Calu3 (cell line): ENCODE results near the gene GABRR1. TPM values are rescaled to one million over a fixed set of nuclear protein-coding genes. Genes with fewer than 3 reads are reported as not detected.

Experiments
- BruUV-seq: library from RNA; stranded (reverse); fragments of 400-500 nt; replicated peaks from 2 replicates; lab custom pipeline; 2021; lab: Mats Ljungman, UMichigan
- CTCF ChIA-PET: fragments of 300-600 bp; sonication (Branson Sonifier 250); formaldehyde crosslinking; loops from one replicate; lab custom pipeline; 2022; ENCODE audit warnings: antibody characterized with exemption; lab: Charles Lee
- DNase-seq: peaks from one replicate; pipeline ENCODE4 v3.0.0; 2022
- H3K27ac Mint-ChIP-seq: one replicate; pipeline ENCODE4 v1.8.0; 2022; ENCODE audit warnings: mixed read lengths; ENCODE audit not compliant: unreplicated experiment
- H3K27me3 Mint-ChIP-seq: one replicate; pipeline ENCODE4 v1.8.0; 2022; ENCODE audit warnings: mixed read lengths; ENCODE audit not compliant: unreplicated experiment
- H3K36me3 Mint-ChIP-seq: one replicate; pipeline ENCODE4 v1.8.0; 2022; ENCODE audit warnings: mild to moderate bottlenecking, moderate library complexity, mixed read lengths; ENCODE audit not compliant: insufficient read depth, unreplicated experiment
- H3K4me1 Mint-ChIP-seq: one replicate; pipeline ENCODE4 v1.8.0; 2022; ENCODE audit warnings: mild to moderate bottlenecking, low read depth, mixed read lengths; ENCODE audit not compliant: unreplicated experiment
- H3K4me3 Mint-ChIP-seq: one replicate; pipeline ENCODE4 v1.8.0; 2022; ENCODE audit warnings: mild to moderate bottlenecking, low read depth, moderate library complexity, mixed read lengths; ENCODE audit not compliant: unreplicated experiment
- H3K9me3 Mint-ChIP-seq: one replicate; pipeline ENCODE4 v1.8.0; 2022; ENCODE audit warnings: low read depth, mixed read lengths; ENCODE audit not compliant: unreplicated experiment
- intact Hi-C: fragments of 100-400 bp; cut with micrococcal nuclease; formaldehyde crosslinking; loops from one replicate; pipeline ENCODE4 v1.10.0; 2022; ENCODE audit not compliant: unreplicated experiment
- total RNA-seq: library from RNA; stranded (reverse); gene quantifications from 2 replicates; pipeline ENCODE4 v1.2.3, GENCODE V29; 2022
- TF ChIP-seq, protein P1 (sequence below): fragments of 200-600 bp; IDR thresholded peaks from one replicate; pipeline ENCODE4 v1.8.0; 2022; ENCODE audit warnings: antibody characterized with exemption; ENCODE audit not compliant: unreplicated experiment

The GABRR1 gene
- total RNA-seq, 1 experiment from 2014 or later, result not detected

DNA sequence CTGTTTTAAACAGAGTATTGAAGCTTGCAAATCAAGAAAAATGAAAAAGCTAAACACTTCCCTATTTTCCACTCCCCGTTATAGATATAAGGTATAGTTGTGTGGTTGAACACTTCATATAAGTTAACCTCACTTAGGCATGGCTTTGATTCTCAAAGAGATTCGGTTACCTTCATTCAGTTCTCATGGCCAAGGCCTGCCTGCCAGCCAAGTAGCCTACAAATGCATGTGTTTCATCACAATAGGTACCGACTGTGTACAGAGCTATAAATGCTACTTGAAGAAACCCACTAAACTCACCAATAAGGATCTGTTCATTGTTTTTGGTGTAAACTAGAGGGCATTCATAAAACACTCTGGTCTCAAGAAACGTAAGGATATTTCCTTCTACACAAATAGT is 43.5 kb downstream of the GABRR1 start:
- H3K4me3 Mint-ChIP-seq, result no peak overlapping the region
- DNase-seq, result no peak
- H3K4me1 Mint-ChIP-seq, result no peaks in the 10 kb centered on the region
- H3K36me3 Mint-ChIP-seq, result no peaks in the 10 kb centered on the region
- H3K27ac Mint-ChIP-seq, result no peak overlapping the region
- H3K27me3 Mint-ChIP-seq, result no peaks in the 10 kb centered on the region
- CTCF ChIA-PET, result no interaction called here
- no peaks in the 10 kb centered on the region for H3K9me3 Mint-ChIP-seq
- no TSS peak for BruUV-seq
- intact Hi-C loops, result no loop called here
- TF ChIP-seq, protein P1, sequence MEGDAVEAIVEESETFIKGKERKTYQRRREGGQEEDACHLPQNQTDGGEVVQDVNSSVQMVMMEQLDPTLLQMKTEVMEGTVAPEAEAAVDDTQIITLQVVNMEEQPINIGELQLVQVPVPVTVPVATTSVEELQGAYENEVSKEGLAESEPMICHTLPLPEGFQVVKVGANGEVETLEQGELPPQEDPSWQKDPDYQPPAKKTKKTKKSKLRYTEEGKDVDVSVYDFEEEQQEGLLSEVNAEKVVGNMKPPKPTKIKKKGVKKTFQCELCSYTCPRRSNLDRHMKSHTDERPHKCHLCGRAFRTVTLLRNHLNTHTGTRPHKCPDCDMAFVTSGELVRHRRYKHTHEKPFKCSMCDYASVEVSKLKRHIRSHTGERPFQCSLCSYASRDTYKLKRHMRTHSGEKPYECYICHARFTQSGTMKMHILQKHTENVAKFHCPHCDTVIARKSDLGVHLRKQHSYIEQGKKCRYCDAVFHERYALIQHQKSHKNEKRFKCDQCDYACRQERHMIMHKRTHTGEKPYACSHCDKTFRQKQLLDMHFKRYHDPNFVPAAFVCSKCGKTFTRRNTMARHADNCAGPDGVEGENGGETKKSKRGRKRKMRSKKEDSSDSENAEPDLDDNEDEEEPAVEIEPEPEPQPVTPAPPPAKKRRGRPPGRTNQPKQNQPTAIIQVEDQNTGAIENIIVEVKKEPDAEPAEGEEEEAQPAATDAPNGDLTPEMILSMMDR, result no peak

DNA sequence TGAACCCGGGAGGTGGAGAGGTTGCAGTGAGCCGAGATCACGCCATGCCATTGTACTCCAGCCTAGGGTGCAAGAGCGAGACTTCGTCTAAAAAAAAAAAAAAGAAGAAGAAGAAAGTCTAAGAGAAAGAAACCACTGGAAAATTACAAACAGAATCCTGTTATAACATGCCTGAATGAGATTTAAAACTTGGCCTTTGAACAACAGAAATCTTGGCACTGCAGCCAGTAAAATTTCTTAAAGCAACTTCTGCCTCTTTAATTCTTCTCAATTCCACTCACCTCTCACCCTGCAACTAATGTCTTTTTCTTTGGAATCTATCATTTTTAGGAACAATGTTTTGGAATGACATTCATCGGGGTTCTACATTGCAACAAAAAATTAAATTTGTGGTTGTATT is 45.0 kb downstream of the GABRR1 start:
- intact Hi-C loops, result no loop called here
- CTCF ChIA-PET, result no interaction called here
- Mint-ChIP-seq H3K4me1 (no peaks in the 10 kb centered on the region), H3K27me3 (no peaks in the 10 kb centered on the region), H3K4me3 (no peak overlapping the region), H3K27ac (no peak overlapping the region), H3K36me3 (no peaks in the 10 kb centered on the region), H3K9me3 (no peaks in the 10 kb centered on the region)
- BruUV-seq, result no TSS peak
- no peak for DNase-seq
- TF ChIP-seq, protein P1, result no peak

DNA sequence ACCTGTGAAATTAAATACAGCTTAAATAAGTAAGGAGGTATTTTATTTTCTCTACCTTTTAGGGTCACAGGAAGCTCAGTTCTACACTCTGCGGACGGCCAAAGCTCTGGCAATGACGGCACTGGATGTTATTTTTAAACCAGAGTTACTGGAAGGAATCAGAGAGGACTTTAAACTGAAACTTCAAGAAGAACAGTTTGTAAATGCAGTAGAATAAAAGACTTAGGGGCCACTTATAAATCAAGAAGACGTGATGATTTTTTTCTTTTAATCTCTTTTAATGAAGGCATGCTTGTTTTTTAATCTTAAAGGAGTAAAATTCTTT is 55.1 kb downstream of the GABRR1 start:
- TF ChIP-seq, protein P1, result no peak
- no TSS peak for BruUV-seq
- Mint-ChIP-seq H3K27ac (no peak overlapping the region), H3K4me3 (no peak overlapping the region), H3K9me3 (no peaks in the 10 kb centered on the region), H3K36me3 (peaks cover 9% of the 10 kb centered on the region), H3K27me3 (no peaks in the 10 kb centered on the region), H3K4me1 (no peaks in the 10 kb centered on the region)
- intact Hi-C loops, result no loop called here
- CTCF ChIA-PET, result interaction anchor here (0.6 kb wide), 1 partner anchor 153 kb away, joined by 3 read pairs; no protein-coding TSS in a partner anchor
- DNase-seq, result no peak

DNA sequence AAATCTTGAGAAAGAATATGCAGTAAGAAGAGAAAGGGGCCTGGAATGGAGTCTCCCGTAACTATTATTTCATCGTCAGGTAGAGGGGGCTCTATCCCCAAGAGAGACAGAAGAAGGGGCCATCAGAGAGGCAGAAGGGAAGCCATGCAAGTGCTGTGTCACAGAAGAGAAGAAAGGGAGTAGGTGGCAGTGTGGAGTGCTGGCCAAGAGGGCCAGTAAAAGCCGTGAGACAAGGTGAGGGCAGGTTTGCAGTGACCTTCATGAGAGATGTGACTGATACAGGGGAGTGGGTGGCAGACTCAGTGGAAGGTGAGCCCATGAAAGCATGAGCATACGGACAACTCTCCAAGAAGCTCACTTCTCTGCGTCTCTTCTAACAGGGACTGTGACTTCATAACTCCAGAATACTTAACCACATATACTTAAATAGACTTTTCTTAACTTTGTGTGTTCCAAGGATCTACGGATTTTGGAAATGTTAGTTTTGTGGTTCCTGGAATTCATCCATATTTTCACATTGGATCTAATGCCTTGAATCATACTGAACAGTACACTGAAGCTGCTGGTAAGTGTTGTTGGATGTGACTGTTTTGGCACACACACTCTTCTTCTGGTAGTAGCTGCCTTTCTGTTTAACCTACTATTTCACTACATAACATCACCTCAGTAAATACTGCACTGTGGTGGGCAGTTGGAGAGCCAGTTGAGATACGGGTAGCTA is 55.7 kb downstream of the GABRR1 start:
- Mint-ChIP-seq H3K4me3 (no peak overlapping the region), H3K27ac (no peak overlapping the region), H3K36me3 (peaks cover 9% of the 10 kb centered on the region), H3K4me1 (no peaks in the 10 kb centered on the region), H3K27me3 (no peaks in the 10 kb centered on the region), H3K9me3 (no peaks in the 10 kb centered on the region)
- intact Hi-C loops, result no loop called here
- CTCF ChIA-PET, result interaction anchor here (0.6 kb wide), 1 partner anchor 153 kb away, joined by 3 read pairs; no protein-coding TSS in a partner anchor
- no TSS peak for BruUV-seq
- TF ChIP-seq, protein P1, result no peak
- no peak for DNase-seq
